ENCODE measurements around the gene PPFIA2. TPM values are rescaled to one million over a fixed set of nuclear protein-coding genes. Genes with fewer than 3 reads are reported as not detected.
A peak's percentile ranks its signal among the peaks of the same experiment; 100 is the strongest.

Gene PPFIA2
- total and polyA plus RNA-seq, 10 of the 15 experiments (the other 5 are each of a cell fraction or from before 2014, with no cell fraction given): 0.06 to 0.39 (median 0.18) TPM; not detected in 6

- peak; percentile 40; the same call in 1 of the 2 replicates for TF ChIP-seq ZNF384 (IDR thresholded peaks at IDR 0.05; ENCODE audit: borderline replicate concordance, low read depth, low read length)
- TF ChIP-seq CTCF (IDR thresholded peaks at IDR 0.05 in 2 of 3, conservative IDR thresholded peaks at IDR 0.05 in 1 of 3; ENCODE audit: control insufficient read depth in 2 of 3, extremely low read depth in 1 of 3, insufficient read depth in 1 of 3, low read depth in 3 of 3, low read length in 3 of 3): peak in 1 of 3 experiments; percentile 38; a peak in 1 of 6 replicates
- TF ChIP-seq RAD21 (IDR thresholded peaks at IDR 0.05; ENCODE audit: insufficient read depth, low read depth, low read length): peak; percentile 54
Measured at GRCh38 chr12:81257947-81258551, 501.1 kb downstream of the PPFIA2 start (continued).

- ChIA-PET POLR2A (no interaction called here), CTCF (no interaction called here), RAD21 (ENCODE audit: unreplicated experiment) (no interaction called here), SMC1A (ENCODE audit: uncharacterized antibody, unreplicated experiment) (no interaction called here)
- FAIRE-seq (peak; percentile 54), ATAC-seq (no peak), DNase-seq (ENCODE audit: low read depth, low spot score) (no peak)
- no peaks in the 10 kb centered on the region for H3K79me2 ChIP-seq (ENCODE audit: control insufficient read depth, insufficient read depth, low read length)
- H3K4me1 ChIP-seq (ENCODE audit: control insufficient read depth, insufficient read depth, low read length): no peaks in the 10 kb centered on the region
- H2AFZ ChIP-seq (ENCODE audit: control insufficient read depth, low read depth, low read length): no peak overlapping the region
- H3K27me3 ChIP-seq (replicated peaks in 1 of 2; ENCODE audit: control insufficient read depth in 2 of 2, insufficient read depth in 2 of 2, low read length in 1 of 2): no peaks in the 10 kb centered on the region
- no peaks in the 10 kb centered on the region for H3K36me3 ChIP-seq (ENCODE audit: control insufficient read depth in 2 of 2, insufficient read depth in 2 of 2, low read length in 1 of 2)
- no peak overlapping the region for H3K4me3 ChIP-seq
- no peaks in the 10 kb centered on the region for H3K9me3 ChIP-seq (replicated peaks; ENCODE audit: control insufficient read depth, insufficient read depth, low read length)
- H3K27ac ChIP-seq (ENCODE audit: control insufficient read depth, insufficient read depth): no peak overlapping the region
- in situ Hi-C loops (cut with MboI): no loop called here
- no peak overlapping the region for H3K9ac ChIP-seq (ENCODE audit: control insufficient read depth, insufficient read depth, low read length)
- WGBS (ENCODE audit: insufficient coverage, insufficient replicate concordance, low lambda C conversion rate, missing lambda C conversion rate): 21% methylated on average over 2 of the region's 2 CpGs
- no peak overlapping the region for H3K4me2 ChIP-seq (ENCODE audit: control insufficient read depth, insufficient read depth)
- no peak for TF ChIP-seq IRF3 (IDR thresholded peaks at IDR 0.05)
- intact Hi-C loops (cut with micrococcal nuclease; ENCODE audit: unreplicated experiment): no loop called here
- BruUV-seq (replicated peaks): no TSS peak
- H4K20me1 ChIP-seq (ENCODE audit: control insufficient read depth, insufficient read depth): no peaks in the 10 kb centered on the region
Measured at GRCh38 chr12:81255947-81256346, 503.2 kb downstream of the PPFIA2 start.

Data from GM12878 (cell line).